Measurements from ENCODE around the gene FOXF2.

Gene FOXF2

DNA sequence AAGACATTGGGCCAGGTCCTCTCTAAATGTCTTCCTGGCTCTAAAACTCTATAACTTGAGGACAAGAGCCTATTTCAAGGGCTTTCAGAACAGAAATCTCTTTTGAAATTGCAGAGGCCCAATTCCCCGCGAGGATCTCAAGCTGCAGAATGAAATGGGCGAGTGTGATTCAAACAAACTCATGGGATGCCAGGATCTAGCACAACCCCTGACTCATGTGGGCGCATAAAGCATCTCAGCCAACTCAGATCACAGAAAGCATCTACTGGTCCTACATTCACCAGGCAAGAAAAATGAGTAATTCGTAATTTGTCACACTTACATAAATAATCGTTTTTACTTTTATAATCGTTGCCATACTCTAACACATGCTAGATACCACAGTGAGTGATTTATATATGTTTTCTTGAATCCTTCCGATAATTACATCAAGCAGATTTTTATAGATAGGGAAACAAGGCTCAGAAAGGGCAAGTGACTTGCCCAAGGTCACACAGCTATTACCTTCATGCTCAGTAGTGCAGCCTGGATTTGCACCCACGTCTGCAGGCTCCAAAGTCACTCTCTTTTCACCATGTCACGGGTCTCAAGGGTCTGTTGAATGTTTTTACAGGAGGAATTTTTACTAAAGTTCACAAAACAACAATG is 26.2 kb downstream of the FOXF2 start:
- DNase-seq, result no peak

DNA sequence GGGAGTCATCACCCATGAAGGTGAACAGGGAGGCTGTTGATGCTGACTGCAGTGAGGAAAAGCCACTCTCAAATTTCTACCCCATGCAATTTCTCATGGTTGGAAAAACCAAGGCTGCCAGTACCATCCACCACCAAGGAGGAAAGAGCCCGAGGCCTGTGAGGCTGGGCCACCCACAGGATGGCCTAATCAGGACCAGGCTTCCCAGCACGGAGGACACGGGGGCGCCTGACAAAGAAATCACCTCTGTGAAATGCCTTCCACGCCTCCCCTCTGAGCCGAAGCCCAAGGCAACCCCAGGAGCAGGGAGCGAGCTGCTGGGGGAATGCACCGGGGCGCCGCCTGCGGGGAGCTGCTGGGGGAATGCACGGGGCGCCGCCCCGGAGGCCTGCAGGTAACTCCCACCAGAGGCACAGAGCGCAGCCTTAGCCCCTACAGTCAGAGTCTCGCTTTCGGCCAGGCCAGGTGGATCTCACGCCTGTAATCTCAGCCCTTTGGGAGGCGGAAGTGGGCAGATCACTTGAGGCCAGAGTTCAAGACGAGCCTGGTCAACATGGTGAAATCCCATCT is 26.9 kb downstream of the FOXF2 start:
- no peak for DNase-seq

DNA sequence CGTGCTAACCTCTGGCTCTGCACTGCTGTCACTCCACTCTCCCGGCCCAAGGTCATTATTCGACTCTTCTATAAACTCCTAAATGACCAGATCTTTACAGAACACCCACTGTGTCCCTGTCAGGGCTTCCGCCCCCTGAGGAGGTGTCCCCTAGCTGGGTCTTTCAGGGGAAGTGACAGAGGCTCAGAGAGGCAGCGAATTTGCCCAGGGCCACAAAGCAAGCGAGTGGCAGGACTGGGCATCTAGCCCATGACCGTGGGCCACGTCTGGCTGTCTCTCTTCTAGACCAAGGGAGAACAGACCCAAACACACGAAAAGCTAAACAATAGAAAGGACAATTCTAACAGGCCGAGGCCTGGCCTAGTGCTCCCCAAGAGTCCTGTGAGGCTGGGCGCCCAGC is 27.4 kb downstream of the FOXF2 start:
- DNase-seq, result no peak

DNA sequence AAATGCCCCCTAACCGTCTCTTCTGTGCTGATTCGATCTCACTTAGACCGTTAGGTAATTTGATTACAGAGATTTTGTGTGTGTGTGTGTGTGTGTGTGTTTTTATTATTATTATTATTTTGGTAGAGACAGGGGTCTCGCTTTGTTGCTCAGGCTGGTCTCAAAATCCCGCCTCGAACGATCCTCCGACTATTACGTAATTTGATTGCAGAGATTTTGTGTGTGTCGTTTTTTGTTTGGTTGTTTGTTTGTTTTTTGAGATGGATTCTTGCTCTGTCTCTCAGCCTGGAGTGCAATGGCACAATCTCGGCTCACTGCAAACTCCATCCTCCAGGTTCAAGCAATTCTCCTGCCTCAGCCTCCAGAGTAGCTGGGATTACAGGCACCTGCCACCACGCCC is 28.3 kb downstream of the FOXF2 start:
- DNase-seq, result no peak

DNA sequence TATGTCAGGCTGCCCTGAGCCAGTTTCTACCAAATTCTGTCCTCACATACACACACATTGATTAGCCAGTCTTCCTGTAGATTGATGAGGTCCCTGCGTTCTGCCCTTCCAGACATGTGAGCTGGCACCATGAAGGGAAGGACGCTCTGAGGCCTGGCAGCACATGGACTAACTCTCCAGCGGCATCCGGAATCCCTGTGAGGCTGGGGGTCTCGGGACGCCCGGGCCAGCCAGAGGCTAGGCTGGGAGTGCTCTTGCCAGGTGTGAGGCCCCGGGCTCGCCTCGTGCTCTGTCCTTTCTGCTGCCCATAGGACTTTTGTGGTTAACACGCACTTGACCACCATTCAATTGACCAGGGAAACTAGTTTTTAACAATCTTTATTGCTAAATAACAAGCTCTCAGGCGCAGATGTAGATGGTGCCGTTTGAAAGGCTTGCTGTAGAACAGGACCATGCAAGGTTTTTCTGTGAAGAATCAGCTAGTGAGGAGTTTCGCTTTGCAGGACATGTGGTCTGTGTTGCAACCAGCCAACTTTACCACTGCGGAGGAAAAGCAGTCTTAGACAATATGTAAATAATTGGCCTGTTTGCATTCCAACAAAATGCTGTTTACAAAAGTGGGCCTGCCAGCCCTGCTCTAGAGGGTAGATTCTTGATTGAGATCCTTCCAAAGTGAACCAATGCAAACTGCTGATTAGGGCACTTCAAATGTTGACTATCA is 29.3 kb downstream of the FOXF2 start:
- no peak for DNase-seq

DNA sequence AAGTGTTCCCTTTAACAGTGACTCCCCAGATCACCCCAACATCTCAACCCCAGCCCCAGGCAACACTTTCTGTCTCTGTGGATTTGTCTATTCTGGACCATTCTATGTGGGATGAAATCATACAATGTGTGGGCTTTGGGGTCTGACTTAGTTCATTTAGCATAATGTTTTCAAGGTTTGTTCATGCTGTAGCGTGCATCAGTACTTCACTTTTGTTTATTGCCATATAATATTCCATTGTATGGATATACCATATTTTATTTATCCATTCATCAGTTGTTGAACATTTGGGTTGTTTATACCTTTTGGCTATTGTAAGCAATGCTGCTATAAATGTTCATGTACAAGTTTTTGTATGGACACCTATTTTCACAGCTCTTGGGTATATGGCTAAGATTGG is 31.0 kb downstream of the FOXF2 start:
- DNase-seq, result no peak

DNA sequence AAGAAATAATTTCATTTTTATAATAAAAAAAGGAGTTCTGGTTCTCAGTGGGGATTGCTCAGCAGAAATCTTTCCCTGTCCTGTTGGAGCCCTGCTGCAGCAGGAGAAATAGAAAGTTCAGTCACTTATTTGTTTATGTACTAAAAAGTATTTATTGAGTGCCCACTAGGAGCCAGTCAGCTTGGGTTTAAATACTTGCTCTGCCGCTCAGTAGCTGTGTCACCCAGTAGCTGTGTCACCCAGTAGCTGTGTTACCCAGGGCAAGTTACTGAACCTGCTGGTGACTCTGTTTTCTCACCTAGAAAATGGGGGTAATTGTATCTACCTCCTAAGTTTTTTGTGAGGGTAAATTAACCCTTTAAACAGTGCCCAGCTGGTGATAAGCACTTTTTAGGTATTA is 32.9 kb downstream of the FOXF2 start:
- no peak for DNase-seq

DNA sequence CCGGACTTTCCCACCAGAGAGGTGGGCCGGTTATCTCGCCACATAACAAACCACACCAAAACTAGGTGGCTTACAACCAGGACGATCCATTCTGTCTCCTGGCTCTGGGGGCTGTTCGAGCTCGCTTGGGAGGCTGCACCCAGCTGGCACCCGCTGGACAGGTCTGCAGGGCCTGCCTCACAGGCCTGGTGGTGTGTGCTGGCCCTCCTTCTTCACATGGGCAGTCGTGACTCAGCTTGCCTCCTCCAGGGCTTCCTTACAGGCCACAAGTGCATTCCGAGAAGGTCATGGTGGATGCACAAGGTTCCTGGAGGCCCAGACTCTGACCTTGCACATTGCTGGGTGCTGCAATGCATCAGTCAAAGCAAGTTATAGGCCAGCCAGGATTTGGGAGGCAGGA is 34.2 kb downstream of the FOXF2 start:
- no peak for DNase-seq

DNA sequence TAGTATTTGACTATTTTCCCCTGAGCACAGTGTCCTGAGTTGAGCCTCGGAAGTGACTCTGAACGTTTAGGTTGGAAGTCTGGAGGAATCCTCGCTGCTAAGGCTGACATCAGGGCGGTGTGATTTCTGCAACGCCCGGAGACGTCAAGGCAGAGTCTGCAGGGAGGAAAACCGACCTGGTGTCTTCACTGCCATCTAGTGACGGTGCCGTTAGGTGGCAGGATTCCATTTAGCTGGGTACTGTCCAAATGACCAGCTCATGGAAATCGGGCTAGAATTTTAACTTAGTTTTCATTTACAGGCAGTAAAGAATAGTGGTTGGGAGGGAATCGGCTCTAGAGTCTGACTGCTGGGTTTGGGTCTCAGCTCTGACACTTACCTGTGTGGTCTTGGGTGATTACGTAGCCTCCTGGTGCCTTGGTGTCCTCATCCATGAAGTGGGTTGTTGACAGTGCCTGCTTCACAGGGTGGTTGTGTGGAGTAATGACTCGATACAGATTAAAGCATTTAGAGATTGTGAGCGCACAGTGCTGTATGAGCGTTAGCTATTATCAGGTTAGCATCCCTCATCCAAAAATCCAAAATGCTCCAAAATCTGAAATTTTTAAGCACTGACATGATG is 35.0 kb downstream of the FOXF2 start:
- DNase-seq, result peak; percentile 11

DNA sequence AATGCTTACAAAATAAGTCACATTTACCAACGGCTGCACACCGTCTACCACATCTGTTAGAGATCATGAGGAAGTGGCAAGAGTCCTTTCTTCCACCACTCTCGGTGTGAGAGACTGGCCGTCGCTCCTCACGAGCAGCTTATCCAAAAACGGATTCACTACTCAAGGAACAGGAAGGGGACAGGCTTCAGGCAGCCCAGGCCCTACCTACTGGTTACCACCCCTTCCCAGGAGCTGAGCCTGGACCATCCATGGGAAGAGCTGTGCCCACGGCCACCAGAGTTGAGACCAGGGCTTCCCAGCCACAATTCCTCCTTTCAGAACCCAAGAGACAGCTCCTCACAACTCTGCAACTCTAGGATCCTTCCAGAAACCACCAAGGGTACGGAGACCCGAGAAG is 37.0 kb downstream of the FOXF2 start:
- no peak for DNase-seq

DNA sequence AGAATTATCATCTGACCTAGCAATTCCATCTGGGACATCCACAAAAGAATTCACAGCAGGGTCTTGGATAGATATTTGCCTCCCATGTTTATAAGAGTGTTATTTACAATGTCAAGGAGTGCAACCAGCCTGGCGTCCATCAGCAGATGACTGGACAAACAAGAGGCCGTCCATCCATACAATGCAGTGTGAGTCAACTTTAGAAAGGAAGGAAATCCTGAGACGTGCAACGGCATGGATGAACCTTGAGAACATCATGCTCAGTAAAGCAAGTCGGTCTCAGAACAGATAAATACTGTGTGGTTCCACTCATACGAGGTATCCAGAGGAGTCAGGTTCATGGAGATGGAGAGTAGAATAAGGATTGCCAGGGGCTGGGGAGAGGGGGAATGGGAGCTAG is 46.4 kb downstream of the FOXF2 start:
- DNase-seq, result no peak

DNA sequence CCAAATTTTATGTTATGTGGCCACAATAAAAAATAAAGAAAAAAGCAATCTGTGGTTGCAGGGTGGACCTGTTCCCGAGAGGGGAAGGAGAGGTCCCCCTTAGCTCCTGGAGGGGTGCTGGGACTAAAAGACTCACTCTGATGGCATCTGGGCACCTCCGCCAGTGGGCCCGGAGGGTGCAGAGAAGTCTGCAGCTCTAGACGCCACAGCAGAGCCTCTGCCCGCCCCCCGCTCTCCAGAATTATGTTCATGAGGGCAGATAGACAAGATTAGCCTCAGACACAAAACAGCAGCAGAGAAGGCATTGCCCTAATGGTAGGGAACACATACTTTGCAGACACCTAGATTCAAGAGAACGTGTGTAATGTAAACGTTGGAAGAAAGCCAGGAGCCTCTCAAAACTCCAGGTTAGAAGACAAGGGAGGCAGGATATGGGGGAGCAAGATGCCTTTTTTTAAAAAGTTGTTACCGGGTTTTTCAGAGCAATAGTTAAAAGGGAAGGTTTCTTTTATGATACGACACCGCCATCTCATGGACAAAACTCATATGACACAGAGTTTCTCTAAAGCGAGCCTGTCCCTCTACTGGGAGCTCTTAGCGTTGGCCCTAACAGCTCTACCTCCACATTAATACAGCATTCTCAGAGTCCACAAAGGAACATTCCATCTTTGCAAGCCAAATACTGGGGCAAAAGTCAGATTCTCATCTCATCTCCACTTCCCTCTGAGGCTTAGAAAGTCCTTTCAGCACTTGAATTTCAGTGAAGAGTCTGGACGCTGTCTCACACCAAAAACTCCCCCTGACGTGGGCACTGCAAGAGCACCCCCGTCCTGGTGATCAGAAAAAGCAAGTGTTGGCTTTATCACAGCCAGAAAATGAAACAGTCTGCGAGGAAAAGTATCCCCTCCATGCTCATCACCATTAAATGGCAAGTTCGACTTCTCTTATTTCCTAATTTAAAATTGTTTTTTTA is 47.2 kb downstream of the FOXF2 start:
- peak; percentile 62 for DNase-seq

DNA sequence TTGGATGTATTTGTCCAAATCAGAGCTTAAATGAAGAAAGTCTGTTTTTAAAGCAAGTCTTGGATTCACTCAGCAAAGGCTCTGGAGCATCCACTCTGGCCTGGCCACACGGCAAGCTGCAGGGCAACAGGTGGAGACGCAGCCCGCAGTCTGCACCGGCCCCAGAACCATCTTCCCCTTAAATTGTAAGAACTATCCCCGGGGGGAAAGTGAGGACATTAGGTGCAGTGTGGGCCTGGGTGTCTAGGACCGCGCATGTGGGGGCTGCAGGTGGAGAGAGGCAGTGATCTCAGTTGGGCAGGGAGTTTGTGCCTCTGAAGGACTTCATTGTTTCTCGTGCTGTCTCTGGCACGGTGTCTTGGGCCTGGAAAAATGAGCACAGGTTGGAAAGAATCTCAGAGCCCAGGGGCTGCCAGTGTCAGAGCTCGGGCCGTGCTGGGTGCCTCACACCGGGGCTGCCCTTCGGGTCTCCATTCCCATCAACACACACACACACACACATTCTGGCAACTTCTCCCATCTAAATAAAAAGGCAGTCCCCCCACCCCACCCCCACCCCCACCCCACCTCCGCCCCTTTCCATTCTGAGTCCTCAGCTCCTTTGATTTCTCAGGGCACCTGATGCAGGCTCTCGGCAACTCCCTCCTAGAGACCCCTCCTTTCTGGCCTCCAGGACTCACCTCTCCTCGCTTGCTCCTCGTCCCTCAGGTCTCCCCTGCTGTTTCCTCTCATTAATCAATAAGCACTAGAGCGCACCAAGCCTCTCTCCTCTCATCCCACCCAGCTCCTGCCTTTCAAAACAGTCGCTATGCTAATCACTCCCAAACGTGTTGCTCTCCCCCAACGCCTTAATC is 48.4 kb downstream of the FOXF2 start:
- DNase-seq, result no peak

DNA sequence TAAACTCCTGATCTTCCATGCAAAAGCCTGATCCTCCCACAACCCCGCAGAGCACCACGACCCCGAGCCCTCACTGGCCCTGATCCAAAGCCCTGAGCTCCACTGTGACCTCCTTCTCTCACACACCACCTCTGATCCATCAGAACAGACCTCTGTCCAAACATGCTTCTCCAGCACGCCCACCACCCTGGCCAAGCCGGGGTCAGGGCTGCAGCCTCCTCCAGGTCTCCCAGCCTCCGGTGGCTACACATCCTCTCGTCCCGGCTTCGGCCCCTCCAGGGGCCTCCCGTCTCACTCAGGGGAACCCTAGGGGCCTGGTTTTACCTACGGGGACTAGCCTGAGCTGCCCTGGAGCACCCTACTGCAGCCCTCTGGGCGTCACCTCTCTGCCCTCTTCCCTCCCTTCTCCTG is 49.1 kb downstream of the FOXF2 start:
- DNase-seq, result no peak

DNA sequence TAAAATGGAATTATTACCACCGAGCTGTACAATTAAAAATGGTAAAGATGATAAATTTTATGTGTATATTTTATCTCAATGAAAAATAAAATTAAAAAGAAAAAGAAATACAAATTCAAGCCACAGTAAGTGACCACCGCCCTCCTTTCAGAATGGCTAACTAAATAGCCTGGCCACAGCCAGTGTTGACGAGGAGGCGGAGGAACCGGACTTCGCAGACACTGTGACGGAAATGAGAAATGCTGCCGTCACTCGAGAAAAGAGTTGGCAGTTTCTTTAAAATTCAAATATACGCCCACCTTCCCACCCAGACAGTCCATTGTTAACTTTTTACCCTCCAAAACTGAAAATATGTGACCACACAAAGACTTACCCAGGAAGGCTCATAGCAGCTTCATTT is 50.0 kb downstream of the FOXF2 start:
- no peak for DNase-seq

DNA sequence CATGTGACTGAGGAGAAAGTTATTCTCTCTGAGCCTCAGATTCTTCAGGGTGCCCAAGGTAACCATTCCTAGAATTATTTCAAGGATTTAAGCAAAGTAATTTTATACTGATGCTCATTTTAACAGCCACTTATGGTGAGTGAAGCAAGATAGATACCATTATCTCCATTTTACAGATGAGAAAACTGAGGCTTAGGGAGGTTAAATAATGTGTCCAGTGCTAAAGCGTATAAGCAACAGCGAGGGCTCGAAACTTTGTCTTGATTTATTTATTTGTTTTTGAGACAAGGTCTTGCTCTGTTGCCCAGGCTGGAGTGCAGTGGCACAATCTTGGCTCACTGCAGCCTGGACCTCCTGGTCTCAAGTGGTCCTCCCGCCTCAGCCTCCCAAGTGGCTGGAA is 53.6 kb downstream of the FOXF2 start:
- no peak for DNase-seq
